ENCODE measurements around the gene DCTPP1. TPM values are rescaled to one million over a fixed set of nuclear protein-coding genes. Genes with fewer than 3 reads are reported as not detected.

DCTPP1 gene
- total and polyA plus RNA-seq, 2 donors from 2014 or later: 39.1 to 64.7 TPM

GRCh38 chr16:30380803-30381208 lies 49.0 kb downstream of the DCTPP1 start:
- intact Hi-C loops (cut with DNase I): no loop called here
- DNase-seq (peak in 1 of 5 donors; percentile 47), FAIRE-seq (no peak)
- Histone ChIP-seq H3K9me3 (ENCODE audit: control insufficient read depth in 2 of 3, insufficient read depth in 1 of 3, low read length in 3 of 3) (no peaks in the 10 kb centered on the region), H3K36me3 (ENCODE audit: control insufficient read depth in 2 of 3, insufficient read depth in 3 of 3, low read length in 3 of 3) (no peaks in the 10 kb centered on the region), H3K9ac (ENCODE audit: low read length in 3 of 3) (no peak overlapping the region), H3K27ac (ENCODE audit: low read depth in 2 of 2, low read length in 2 of 2) (no peak overlapping the region), H3K4me1 (ENCODE audit: control insufficient read depth in 2 of 3, insufficient read depth in 2 of 3, low read depth in 1 of 3, low read length in 3 of 3) (peaks cover 0 to 10% (median 4%) of the 10 kb centered on the region in 3 donors), H3K4me3 (ENCODE audit: low read length in 3 of 3) (no peak overlapping the region), H3K27me3 (ENCODE audit: control insufficient read depth, insufficient read depth, low read length) (no peaks in the 10 kb centered on the region)
- TF ChIP-seq, protein P1, sequence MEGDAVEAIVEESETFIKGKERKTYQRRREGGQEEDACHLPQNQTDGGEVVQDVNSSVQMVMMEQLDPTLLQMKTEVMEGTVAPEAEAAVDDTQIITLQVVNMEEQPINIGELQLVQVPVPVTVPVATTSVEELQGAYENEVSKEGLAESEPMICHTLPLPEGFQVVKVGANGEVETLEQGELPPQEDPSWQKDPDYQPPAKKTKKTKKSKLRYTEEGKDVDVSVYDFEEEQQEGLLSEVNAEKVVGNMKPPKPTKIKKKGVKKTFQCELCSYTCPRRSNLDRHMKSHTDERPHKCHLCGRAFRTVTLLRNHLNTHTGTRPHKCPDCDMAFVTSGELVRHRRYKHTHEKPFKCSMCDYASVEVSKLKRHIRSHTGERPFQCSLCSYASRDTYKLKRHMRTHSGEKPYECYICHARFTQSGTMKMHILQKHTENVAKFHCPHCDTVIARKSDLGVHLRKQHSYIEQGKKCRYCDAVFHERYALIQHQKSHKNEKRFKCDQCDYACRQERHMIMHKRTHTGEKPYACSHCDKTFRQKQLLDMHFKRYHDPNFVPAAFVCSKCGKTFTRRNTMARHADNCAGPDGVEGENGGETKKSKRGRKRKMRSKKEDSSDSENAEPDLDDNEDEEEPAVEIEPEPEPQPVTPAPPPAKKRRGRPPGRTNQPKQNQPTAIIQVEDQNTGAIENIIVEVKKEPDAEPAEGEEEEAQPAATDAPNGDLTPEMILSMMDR (IDR thresholded peaks at IDR 0.05; ENCODE audit: borderline replicate concordance, extremely low read depth, insufficient read depth): no peak

DNA sequence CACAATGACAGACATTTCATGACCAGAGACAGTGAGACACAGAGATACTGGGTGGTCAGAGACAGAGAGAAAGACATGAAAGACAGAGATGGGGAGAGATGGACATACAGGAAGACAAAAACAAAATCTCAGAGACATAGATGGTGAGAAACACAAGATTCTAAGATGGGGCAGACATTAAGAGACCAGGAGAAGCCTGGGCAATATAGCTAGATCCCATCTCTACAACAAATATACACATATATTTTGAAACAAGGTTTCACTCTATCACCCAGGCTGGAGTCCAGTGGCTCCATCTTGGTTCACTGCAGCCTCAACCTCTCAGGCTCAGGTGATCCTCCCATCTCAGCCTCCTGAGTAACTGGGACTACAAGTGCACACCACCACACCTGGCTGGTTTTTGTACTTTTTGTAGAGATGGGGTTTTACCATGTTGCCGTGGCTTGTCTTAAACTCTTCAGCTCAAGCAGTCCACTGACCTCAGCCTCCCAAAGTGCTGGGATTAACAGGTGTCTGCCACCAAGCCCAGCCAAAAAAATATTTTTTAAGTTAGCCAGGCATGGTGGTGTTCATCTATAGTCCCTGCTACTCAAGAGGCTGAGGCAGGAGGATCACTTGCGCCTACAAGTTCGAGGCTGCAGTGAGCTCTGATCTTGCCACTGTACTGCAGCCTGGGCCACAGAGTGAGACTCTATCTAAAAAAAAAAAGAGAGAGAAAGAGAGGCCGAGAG lies 49.6 kb downstream of the DCTPP1 start:
- Histone ChIP-seq H3K27me3 (ENCODE audit: control insufficient read depth, insufficient read depth, low read length) (no peaks in the 10 kb centered on the region), H3K36me3 (ENCODE audit: control insufficient read depth in 2 of 3, insufficient read depth in 3 of 3, low read length in 3 of 3) (no peaks in the 10 kb centered on the region), H3K4me1 (ENCODE audit: control insufficient read depth in 2 of 3, insufficient read depth in 2 of 3, low read depth in 1 of 3, low read length in 3 of 3) (peaks cover 0 to 10% (median 4%) of the 10 kb centered on the region in 3 donors), H3K27ac (ENCODE audit: low read depth in 2 of 2, low read length in 2 of 2) (no peak overlapping the region), H3K9me3 (ENCODE audit: control insufficient read depth in 2 of 3, insufficient read depth in 1 of 3, low read length in 3 of 3) (no peaks in the 10 kb centered on the region), H3K9ac (ENCODE audit: low read length in 3 of 3) (no peak overlapping the region), H3K4me3 (ENCODE audit: low read length in 3 of 3) (no peak overlapping the region)
- no peak for DNase-seq
- intact Hi-C loops (cut with DNase I): no loop called here
- no peak for FAIRE-seq
- TF ChIP-seq, protein P1 (IDR thresholded peaks at IDR 0.05; ENCODE audit: borderline replicate concordance, extremely low read depth, insufficient read depth): no peak

GRCh38 chr16:30379158-30379783 lies 50.6 kb downstream of the DCTPP1 start:
- FAIRE-seq (no peak), DNase-seq (peak in 1 of 5 donors; percentile 80)
- intact Hi-C loops (cut with DNase I): no loop called here
- TF ChIP-seq, protein P1 (IDR thresholded peaks at IDR 0.05; ENCODE audit: borderline replicate concordance, extremely low read depth, insufficient read depth): no peak
- Histone ChIP-seq H3K27ac (ENCODE audit: low read depth in 2 of 2, low read length in 2 of 2) (peak overlapping the region; percentile 78 to 92), H3K9me3 (ENCODE audit: control insufficient read depth in 2 of 3, insufficient read depth in 1 of 3, low read length in 3 of 3) (no peaks in the 10 kb centered on the region), H3K9ac (ENCODE audit: low read length in 3 of 3) (peak overlapping the region; percentile 30 to 77 (median 34)), H3K4me3 (ENCODE audit: low read length in 3 of 3) (peak overlapping the region; percentile 61 to 95 (median 83)), H3K4me1 (ENCODE audit: control insufficient read depth in 2 of 3, insufficient read depth in 2 of 3, low read depth in 1 of 3, low read length in 3 of 3) (peaks cover 0 to 10% (median 4%) of the 10 kb centered on the region in 3 donors), H3K36me3 (ENCODE audit: control insufficient read depth in 2 of 3, insufficient read depth in 3 of 3, low read length in 3 of 3) (no peaks in the 10 kb centered on the region), H3K27me3 (ENCODE audit: control insufficient read depth, insufficient read depth, low read length) (no peaks in the 10 kb centered on the region)

All from kidney (tissue), 14 donors.